Activated CD8-positive, alpha-beta memory T cell treated with anti-CD3 and anti-CD28 coated beads, Interleukin-2, amount 50 U/mL, for 24 hours (primary cell): ENCODE measurements around the gene MEGF11.

ENCODE experiments used
- DNase-seq: peaks from one replicate; pipeline ENCODE4 v3.0.0-alpha.2; 2020; ENCODE audit errors: extremely low read depth

MEGF11 gene

DNA sequence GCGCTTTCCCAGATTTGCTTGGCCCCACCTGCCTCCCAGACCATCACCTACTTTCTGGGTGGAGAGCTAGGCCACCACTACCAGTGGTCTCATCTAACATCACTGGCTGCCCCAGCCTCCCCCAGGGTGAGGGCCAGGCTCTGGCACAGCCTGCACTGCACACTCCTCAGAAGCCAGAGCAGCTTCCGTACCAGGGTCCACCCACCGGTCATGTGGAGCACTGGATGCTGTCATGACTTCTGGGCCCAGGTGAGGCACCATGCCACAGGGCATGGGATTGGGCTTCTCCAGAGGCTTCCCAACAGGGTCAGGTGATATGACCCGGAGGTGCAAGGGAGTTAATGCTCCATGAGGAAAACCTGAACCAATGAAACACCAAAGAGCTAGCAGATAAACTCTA is 14.0 kb downstream of the MEGF11 start:
- no peak for DNase-seq

DNA sequence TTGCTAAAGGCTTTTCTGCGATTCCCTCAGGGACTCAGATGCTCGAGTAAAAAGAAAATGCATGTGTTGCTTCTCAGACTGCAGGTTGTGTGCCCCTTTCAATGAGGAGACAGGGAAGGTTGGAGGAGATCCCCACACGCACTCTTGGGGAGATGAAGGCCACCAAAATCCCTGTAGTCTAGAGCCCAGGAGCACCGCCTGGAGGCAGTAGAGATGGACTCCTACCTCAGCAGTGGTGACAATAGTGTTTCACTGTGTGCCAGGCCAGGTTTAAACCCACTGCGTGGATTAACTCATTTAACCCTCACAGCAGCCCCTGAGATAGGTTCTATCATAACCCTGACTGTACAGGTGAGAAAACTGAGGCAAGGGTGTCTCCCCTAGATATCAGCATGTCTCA is 15.2 kb downstream of the MEGF11 start:
- DNase-seq, result no peak

DNA sequence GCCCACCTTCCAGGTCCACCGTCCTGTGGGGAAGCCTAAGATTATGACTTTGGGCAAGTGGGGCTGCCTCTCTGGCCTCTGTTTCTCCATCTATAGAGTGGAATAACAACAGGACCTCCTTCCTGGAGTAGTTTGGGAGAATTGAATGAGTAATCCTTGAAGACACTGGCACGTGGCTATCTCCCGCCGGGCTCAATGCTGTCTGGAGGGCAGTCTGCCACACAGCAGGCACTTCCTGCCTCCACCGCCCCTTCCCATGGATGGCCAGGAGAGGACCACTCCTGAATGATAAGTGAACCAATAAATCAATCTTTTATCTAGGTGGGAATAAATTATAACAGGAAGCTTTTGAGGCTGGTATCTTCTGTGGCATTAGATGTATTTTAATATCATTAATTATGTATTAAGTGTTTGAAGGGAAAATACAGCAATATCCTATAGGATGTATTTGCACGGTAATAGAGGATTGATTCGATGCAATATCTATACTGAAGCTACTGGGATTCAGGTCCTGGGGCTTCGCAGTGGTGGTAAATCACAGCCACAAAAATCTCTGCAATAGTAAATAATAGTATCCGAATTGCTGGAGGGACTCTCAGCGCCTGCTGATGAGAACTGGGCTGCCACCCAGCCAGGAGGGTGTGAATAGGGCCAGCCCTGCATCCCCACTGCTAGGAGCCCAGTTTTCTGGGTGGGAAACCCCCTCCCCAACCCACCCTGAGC is 15.9 kb downstream of the MEGF11 start:
- DNase-seq, result no peak

DNA sequence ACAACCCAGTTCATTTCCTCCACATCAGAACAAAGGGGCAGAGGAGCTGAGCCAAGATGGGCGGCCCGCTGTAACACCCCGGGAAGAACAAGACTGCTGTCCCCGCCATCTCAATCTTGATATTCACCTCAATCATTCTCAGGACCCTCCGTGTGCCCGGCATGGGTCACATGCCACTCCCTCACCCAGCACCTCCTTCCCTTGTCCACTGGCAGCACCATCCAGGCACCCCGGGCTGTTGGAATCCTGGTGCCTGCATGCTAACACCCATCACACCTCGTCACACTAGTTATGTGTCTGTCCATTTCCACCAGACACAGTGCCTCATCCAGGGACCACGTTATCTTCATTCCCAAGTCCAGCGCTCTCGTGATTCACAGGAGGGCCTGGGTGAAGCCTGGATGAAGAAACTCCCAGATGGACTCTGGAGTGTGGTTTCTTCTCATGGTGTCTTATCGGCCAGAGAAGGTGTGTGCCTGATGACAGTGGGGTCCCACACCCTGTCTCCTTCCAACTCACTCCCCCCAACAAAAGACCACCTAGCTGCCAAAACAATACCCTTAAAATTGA is 16.7 kb downstream of the MEGF11 start:
- no peak for DNase-seq

DNA sequence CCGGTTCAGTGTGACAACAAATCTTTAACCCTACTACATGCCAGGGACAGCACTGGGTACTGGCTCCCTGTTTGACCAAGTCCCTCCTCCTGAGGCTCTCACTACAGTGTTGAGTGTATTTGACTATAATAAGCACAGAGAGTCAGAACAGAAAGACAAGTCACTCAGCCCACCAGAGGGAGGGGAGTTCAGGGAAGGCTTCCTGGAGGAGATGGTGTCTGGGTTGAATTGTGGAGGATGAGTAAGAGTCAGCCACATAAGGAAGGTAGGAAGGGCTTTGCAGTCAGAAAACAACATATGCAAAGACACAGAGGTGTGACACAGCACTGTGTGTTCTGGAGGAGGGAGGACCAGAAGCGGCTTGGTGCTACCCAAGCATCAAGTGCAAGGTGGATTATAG is 17.7 kb downstream of the MEGF11 start:
- DNase-seq, result no peak

DNA sequence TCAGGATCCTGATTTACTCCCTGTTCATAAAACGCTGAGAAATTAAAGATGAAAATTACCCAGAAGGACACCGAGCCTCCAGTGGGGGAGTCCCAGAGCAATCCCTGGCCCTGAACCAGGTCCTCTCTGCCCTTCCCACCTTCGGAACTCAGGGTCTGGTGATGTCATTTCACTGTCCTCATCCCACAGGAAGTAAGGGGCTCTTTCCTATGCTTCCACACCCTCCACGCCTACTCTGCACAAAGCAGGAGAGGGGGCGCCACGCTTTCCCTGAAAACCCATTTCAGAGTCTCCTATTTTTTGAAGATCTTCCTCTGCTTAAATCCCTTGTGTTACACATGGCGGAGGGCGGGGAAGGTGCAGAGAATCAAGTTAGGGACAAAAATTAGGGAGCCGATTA is 18.8 kb downstream of the MEGF11 start:
- DNase-seq, result no peak

DNA sequence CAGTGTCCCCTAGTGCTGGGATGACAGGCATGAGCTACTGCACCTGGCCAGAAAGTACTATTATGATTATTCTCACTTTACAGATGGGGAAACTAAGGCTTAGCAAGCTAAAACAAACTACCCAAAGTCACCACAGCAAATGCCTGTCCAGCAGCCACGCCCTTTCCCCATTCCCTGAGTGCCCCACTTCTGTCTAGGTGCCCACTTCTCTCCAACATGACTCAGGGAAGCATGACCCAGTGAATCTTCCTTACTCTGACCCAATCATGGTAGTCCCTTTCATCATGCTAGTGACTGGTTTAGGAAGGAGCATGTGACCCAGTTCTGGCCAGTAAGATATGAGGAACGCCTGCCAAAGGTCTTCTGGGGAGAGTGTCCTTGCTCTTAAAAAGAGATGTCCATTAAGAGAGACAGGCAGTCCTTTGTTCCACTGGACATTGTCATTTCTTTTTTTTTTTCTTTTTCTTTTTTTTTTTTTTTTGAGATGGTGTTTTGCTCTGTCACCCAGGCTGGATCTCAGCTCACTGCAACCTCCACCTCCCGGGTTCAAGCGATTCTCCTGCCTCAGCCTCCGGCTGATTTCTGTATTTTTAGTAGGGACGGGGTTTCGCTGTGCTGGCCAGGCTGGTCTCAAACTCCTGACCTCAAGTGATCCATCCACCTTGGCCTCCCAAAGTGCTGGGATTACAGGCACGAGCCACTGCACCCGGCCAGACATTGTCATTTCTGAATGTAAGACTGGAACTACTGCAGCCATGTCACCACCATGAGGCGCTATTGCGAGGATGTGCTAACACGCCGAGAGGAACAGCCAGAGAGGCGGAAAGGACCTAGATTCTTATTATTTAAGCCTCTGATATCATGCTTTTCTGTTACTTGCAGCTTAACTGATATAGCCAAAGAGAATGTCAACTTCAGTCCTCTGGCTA is 19.8 kb downstream of the MEGF11 start:
- DNase-seq, result no peak

DNA sequence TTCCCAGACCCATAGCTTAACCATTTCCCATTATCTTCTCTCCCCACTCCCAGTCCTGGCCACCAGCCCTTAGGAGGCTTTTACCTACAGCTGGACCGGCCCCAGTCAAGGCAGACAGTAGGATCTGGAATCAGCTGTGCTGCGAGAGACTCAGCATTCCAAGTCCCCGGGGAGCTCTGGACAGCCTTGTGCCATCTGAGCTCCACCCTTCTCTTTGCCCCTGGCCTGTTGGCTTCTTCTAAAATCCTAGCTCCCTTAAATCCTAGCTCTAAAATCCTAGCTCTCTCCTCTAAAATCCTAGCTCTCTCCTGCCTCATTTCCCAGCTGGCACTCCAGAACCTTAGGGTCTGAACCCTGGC is 21.3 kb downstream of the MEGF11 start:
- no peak for DNase-seq

DNA sequence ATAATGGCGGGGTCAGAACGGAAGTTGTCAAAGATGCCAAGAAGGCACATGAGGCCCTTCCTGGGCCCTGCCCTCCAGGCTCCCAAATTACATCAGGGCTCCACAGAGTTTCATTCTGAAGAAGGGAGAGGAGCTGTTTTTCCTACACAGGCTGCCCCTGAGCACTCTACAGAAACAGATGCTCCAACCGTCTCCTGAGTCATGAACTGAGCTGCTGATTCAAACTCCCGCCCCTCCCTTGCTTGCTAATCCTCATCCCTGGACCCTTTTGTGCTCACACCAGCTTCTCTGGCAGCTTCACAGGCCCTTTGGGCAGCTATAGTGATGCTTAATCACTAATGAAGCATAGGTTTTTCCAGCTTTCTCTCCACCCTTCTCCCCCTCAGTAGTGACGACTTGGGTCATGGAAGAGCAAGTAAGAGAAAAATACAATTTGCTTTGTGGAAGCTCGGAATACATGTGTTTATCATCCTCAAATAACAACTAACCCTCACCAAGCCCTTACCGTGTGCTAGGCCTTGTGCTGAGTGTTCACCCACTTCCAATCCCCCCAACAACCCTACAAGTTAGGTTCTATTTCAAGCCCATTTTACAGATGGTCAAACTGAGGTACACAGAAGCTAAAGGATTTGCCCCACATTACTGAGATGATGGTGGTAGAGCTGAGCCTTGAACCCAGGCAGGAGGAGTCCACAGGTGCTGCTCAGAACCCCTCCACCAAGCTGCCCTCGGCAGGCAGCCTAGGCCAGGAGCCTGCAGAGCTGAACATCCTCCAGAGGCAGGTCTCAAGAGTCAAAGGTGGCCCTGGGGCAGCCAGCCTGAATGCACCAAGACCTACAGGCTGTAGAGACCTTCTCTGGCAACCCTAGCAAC is 21.9 kb downstream of the MEGF11 start:
- no peak for DNase-seq

DNA sequence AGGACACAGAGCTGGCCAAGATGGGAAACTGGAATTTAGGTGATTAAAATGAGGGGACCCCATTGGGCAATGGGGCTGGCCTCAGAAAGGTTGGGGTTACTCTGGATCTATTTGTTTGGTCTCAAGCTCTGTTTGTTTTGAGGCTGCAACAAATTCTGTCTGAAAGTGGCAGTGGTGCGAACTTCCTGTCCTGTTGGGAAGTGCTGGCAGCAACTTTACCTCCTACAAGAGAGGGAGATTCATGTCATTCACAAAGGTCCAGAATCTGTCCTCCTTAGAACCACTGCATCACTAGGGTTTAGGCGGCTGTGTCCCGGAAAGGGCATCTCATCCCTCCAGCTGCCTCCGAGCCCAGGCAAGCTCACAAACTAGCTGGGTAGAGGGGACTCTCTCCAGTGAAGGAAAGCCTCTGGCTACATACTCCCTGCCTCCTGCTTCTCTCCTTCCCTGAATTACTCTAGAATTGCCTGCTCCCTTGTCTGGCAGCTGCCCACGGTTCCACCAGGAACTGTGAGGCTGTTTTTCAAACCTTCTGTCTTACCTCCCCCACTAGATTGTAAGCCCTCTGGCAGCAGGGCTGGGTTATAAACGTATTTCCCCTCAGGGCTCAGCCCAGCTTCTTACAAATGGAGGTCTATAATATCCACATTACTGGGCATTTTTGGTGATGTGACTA is 23.6 kb downstream of the MEGF11 start:
- DNase-seq, result no peak

DNA sequence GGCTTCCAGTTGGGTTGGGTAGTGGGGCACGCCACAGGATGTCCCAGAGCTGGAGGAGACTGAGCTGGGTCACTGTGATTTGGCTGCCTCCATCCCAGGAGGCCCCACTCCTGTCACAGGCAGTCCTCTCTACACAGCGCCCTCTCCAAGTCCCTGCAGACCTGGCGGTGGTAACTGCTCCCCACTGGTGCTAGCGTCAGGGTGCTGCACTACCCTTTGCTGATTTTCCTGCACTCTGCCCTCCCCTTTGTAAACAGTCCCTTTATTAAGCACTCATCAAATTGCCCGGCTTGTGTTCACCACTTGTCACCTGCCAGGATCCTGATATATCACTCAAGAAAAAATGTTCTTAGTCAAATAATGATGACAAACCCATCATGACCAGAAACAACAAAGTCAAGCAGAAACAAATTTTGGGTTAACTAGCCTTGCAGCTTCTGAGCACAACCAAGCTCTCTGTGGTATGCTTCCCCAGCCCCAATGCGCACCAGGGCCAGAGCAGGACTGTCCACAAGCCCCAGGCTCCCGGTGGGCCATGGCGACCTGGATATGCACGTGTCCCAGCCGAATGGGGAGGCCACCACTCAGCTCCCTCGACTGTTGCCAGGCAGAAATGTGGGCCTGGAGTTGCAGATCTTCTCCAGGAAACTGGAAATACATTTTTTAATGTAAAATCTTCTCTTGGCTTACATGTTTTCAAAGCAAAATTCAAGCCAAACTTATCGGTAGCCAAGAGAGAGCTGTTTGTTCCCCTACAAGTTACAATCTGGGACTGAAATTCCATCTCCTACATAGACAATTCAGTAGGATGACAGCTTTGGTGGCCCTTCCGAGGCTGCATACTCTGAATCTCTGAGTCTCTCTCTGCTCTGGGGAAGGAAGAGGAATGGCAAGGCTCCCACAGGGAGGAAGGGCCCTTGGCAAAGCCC is 24.5 kb downstream of the MEGF11 start:
- DNase-seq, result no peak

DNA sequence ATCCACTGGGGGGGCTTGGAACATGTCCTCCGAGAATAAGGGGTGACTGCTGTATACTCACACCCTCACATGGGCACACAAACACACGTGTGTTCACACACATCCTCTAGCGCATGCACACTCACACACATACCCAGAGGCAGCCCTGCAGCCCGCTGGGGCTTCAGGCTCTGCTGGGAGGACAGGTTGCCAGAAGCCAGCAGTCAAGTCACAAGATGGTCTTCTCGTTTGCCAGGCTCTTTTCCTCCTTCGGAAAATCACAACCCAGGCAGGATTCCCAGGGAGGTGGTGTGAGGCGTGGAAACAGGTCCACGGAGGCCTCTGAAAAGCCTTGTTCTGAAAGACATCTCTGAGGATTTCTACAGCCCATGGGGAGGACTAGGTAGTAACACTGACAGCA is 26.8 kb downstream of the MEGF11 start:
- DNase-seq, result no peak

DNA sequence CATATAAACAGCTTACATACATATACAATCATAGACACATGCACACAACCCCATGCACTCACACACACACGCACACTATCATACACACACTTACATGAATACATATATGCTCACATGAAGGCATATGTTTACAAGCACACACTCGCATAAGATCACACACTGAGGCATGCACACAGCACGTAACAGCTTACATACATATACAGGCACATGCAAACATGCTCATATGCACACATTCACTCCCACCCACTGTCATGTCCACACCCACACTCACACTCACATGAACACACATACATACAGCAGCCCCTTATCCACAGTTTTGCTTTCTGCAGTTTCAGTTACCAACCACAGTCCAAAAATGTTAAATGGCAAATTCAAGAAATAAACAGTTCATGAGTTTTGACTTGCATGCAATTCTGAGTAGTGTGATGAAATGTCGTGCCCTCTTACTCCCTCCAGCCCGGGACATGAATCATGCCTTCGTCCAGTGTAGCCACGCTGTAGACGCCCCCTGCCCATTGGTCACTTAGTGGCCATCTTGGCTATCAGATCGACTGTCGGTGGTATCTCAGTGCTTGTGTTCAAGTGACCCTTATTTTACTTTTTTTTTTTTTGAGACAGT is 27.8 kb downstream of the MEGF11 start:
- no peak for DNase-seq

DNA sequence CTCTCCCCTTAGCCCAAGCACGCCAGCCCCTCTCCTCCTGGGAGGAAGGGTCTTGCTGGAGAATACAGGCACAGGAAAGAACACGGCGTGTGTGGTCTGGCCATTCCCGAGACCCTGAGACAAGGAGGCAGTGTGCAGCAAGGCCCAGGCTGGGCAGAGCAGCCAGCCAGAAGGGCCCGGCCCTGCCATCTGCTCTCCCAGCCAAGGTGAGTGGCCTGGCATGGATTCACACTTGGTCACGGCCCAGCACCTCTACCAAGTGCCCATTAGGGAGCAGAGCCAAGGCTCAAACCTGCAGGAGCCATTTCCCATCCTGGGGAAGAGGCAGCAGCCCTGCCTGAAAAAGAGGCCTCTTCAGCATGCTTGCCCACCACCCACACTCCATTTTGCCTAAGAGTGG is 28.6 kb downstream of the MEGF11 start:
- DNase-seq, result no peak

DNA sequence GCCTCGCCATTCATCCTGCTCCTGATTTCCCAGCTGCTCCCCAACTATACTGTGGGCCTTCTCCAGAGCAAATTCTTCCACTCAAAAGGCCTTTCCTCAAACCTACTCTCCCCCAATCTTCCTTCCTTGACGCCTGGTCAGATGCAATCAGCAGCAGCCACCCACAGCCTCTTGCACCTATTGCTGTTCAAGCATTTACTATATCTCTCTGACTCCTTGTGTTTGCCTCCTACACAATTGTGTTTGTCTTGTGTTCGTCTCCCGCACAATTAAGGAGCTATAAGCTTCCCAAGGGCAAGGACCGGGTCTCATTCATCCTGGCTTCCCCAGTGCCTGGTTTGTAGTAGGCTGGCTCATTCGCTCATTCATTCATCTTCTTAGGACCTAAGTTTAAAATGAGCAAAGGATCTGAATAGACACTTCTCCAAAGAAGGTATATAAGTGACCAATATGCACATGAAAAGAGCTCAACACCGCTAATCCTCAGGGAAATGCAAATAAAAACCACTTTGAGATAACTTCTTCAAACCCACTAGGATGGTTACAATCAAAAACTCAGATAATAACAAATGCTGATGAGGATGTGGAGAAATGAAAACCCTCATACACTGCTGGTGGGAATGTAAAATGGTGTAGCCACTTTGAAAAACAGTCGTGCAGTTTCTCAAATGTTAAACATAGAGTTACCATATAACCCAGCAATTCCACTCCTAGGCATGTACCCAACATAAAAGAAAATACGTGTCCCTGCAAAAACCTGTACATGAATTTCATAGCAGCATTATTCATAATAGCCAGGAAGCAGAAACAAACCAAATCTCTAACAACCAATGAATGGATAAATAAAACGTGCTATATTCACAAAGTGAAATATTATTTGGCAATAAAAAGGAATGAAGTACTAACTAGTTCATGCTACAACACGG is 31.0 kb downstream of the MEGF11 start:
- no peak for DNase-seq

DNA sequence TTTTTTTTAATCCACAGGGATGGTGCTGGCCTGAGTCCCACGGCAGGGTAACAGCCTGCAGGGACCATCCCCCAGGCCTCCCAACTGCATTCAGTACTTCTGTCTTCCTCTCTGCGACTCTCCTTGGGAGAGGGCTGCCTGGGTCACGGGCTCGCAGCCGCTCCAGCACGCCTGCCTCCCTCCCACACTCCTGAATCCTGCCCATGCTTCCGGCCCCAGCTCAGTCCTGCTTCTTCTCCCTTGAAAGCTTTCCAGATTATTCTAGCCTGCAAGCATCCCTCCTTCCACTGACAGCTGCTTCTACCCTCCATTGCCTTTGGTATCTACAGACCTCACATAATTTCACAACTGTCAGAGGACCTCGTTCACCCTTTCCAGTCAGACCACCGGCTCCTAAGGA is 32.4 kb downstream of the MEGF11 start:
- DNase-seq, result no peak

DNA sequence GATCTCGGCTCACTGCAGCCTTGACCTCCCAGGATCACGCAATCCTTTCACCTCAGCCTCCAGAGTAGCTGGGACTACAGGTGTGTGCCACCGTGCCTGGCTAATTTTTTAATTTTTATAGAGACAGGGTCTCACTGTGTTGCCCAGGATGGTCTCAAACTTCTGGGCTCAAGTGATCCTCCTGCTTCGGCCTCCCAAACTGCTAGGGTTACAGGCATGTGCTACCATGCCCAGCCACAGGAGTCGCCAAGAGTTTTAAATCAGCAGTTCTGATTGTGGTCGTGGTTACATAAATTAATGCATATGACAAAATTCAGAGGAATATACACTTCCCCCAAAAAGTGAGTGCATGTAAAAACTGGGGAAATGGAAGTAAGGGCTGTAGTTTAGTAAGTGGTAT is 32.9 kb downstream of the MEGF11 start:
- no peak for DNase-seq

DNA sequence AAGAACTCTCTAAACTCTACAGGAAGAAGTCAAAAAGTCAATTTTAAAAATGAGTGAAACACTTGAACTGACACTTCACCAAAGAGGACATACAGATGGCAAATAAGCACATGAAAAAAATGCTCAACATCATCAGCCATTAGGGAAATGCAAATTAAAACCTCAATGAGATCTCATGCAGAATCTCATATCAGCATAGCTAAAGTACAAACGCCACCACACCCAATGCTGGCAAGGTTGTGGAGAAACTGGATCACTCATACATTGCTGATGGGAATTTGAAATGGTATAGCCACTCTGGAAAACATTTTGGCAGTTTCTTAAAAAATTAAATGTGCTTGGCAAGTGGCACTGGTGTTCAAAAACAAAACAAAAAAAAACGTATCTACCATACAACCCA is 34.2 kb downstream of the MEGF11 start:
- DNase-seq, result no peak

DNA sequence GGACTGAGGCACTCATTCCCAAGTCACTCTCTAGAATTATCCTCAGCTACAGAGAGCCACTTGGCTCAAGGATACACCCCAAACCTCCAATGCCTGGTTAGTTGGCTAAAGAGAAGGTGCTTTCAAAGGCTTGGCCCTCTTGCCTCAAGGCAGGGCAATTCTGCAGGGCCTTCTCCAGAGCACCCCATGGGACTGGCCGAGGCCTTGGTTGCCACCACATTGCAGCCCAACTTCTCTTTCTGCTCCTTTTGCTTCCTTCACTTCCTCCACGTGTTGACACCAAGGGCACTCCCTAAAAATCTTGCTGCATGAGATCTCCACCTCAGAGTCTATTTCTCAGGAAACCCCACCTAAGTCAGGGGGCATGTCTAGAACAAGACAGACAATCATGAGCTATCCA is 36.7 kb downstream of the MEGF11 start:
- DNase-seq, result no peak
